GM19397 (cell line): ENCODE measurements around the gene MEOX1.
"Not testable (repeated sequence)": the region's sequence is repeated elsewhere in the genome, so short reads cannot be mapped to it uniquely, and the experiment has no call there.

Experiments used
- ATAC-seq: cut with Tn5 transposase; IDR thresholded peaks from one replicate; pipeline ENCODE4 v1.9.1; 2021; ENCODE audit warnings: mild to moderate bottlenecking, moderate library complexity; ENCODE audit not compliant: unreplicated experiment

MEOX1 gene

GRCh38 chr17:43661699-43662412, at the start of gene MEOX1:
MEOX1 (minus strand) TSS chr17:43661922; CDS start chr17:43661534, 388 bp downstream.
- no peak for ATAC-seq

DNA sequence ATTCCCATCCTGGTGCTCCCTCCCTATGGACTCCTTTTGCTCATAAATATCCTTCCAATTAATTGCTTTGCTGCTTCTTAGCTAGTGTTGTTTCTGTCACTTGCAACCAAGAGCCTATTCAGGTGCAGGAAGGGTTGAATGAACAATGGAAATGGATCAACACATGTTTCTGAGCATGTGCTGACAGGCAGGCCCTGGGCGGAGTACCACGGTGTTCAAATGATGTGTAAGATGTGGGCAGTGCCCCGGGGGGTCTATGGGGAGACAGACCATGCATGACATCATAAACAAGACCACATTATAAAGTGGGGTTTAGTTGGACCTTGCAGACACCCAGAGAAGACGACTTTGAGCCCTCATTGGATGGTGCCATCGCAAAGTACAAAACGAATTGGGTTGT, 48.4 kb upstream of the MEOX1 start:
- ATAC-seq, result no peak

- no peak for ATAC-seq
Observed at GRCh38 chr17:43709210-43709609, 47.5 kb upstream of the MEOX1 start.

DNA sequence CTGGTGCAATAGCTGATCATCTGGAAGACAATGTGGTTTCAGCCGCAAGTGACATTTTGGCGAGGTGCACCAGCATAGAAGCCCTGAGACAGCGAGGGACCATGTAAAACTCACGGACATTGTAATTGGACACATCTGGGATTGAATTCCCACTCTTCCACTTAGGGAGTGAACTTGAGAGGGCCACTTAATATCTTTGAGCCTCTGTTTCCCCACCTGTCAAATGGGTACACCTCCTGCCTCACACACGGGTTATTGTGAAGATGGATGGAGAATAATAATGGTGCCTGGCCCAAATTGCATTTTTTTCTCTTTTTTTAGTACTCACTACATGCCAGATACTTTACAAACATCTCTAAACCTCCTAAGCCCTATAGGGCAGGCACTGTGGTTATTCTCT, 45.5 kb upstream of the MEOX1 start:
- ATAC-seq, result no peak

DNA sequence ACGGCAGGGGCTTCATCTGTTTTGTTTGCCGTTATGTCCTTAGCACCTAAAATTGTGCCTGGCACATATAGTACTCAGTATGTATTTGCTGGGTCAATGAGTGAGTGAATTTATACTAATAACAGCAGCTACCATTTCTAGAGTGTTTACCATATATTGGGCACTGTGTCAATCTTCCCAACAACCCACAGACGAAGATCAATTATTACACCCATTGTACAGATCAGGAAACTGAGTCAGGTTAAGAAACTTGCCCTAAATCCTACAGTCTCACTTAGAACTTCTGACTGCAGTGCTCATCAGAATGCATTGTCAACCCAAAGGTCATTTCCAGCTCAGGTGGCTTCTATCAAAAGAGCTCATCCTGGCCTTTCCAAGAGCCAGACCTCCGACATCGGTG, 44.5 kb upstream of the MEOX1 start:
- no peak for ATAC-seq

GRCh38 chr17:43703630-43704029, 41.9 kb upstream of the MEOX1 start:
- ATAC-seq, result no peak

GRCh38 chr17:43702637-43703036, 40.9 kb upstream of the MEOX1 start:
- ATAC-seq, result no peak

GRCh38 chr17:43701318-43701743, 39.6 kb upstream of the MEOX1 start:
- ATAC-seq, result no peak

DNA sequence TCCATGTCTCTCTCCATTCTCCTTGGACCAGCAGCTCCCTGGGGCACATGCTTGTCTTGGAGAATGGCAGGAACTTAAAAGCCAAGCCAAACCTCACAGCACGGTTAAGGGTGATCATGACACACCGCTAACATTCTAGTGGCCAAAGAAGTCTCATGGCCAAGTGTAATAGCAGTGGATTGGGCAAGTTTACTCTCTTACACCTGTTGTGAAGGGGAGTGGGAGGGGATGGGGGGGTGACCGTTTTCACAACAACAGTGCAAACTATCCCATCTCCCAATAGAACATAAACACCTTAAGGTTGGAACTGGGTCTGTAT, 37.7 kb upstream of the MEOX1 start:
- ATAC-seq, result no peak

DNA sequence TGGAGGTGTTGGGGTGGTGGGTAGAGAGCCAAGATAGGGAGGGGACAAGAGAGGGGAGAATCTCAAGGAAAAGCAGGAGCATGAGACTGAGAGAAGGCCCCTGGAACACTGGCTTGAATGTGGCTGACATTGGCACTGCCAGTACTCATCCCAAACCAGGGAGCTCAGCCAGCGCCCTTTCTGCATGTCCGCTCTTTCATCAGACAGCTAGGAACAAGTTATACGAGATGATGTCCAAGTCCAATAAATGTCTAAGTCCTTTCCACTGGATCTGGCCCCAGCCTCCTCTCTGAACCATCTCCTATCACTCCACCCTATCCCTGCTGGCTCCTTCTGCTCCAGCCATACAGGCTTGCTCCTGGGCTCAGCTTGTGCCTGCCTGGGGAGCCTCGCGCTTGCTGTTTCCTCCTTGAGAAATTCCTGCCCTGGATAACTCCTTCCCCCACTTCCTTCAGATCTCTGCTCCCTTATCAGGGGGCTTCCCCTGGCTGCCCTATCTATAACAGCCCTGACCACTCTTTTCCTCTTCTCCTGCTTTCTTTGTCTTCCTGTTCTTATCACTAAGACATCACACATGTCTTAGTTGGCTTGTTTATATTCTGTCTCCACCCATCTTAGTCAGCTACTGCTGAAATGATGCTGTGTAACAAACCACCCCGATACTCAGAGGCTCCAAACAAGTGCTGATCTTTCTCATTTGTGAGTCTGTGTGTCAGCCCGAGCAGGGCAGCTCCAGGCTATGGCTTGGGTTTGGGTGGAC, 37.1 kb upstream of the MEOX1 start:
- no peak for ATAC-seq

GRCh38 chr17:43697937-43698336, 36.2 kb upstream of the MEOX1 start:
- no peak for ATAC-seq

DNA sequence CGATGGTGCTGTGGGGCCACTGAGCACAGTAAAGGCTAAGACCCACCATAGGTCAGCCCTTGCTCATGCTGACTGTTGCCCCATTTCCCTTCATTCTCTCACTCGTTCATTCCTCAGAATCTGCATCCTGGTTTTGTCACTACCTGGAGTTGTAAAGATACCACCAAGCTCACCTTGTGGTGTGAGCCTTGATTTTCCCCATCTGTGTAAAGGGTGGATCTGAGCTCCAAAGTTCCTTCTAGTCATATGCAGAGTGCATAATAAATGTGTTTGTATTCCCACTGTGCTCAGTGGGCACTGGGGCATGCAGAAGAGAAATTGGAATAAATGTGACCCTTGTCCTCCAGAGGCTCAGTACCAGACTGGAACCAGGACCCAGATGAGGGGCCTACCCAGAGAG, 35.2 kb upstream of the MEOX1 start:
- no peak for ATAC-seq

GRCh38 chr17:43695970-43696865, 34.5 kb upstream of the MEOX1 start:
- ATAC-seq, result no peak

GRCh38 chr17:43694081-43694870, 32.6 kb upstream of the MEOX1 start:
- no peak for ATAC-seq

- ATAC-seq, result no peak
Observed at GRCh38 chr17:43691317-43691693, 29.6 kb upstream of the MEOX1 start.

DNA sequence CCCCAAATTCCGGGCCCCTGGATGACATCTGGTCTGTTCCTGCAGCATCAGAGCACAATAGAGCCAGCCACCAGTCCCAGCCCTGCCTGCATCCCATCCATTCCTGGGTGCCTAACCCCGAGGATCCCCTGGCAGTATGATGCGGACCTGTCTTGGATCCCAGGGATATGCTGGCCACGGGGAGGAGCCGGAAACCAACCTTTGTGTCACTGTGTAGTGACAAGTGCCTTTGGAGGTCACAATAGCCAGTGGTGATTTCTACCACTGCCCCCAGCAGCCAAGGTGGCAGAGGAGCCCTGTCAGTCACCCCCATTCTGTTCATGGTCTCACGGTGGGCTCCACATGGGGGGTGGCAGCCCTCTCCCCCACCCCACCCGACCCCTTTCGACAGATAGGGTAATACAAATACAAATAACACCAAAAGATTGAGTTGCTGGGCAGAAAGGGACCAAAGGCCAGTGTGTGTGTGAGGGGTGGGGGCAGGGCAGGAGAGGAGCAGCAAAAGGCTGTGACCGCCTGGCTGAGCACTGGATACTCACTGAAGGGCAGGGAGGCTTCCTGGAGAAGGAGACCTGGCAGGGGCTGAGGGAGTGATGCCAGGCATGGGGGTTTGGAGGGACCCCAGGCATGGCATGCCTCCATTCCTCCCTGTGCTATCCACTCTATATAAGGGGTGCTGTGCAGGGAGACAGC, 29.0 kb upstream of the MEOX1 start:
- ATAC-seq, result no peak

DNA sequence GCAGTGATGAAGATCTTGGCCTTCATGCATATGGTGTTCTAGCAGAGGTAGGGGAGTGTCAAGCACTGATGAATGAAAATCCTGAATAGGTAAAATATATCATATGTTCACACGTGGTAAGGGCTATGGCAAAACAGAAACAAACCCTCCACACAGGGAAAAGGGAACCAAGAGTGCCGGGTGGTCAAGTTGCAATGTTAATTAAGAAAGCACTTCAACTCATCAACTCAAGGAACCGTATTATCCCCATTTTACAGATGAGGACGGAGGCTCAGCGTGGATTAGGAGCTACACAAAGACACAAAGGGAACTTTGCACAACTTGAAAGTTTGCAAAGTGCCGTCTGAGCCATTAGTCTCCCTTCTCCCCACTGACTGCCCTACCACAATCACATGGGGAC, 28.1 kb upstream of the MEOX1 start:
- no peak for ATAC-seq

GRCh38 chr17:43689131-43689530, 27.4 kb upstream of the MEOX1 start:
- ATAC-seq, result no peak

- not testable (repeated sequence) for ATAC-seq
Observed at GRCh38 chr17:43686957-43687356, 25.2 kb upstream of the MEOX1 start.

DNA sequence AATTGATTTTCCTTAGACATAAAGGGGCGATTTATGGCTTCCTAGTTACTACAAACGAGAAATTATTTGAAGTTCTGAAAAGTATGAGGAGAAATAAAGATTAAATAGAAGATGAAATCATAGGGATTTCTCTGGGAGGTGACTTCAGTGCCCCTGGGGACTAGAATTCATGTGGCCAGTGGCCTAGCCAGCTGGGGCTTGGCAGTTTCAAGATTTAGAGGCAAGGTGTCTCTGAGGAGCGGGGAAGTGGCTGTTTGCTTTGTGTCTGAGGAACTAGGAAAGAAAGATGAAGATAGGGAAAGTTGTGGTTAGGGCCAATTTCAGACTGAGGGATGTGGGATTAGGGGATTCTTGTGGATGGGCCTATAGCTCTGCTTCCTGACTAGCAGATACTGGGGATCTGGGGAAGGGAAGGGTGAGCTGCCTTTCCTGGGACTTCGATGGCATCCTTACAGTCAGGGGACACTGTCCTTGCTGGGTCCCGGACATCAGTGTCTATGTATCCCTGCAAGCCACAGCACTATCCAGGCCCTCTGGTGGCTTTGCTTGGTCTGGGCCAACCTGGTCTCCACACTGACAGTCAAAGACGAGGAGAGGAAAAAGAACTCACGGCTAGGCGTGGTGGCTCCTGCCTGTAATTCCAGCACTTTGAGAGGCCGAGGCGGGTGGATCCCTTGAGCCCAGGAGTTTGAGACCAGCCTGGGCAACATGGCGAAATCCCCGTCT, 22.4 kb upstream of the MEOX1 start:
- ATAC-seq, result no peak
